IMR-90 (cell line): Measurements from ENCODE around the gene GZMA. TPM values are rescaled to one million over a fixed set of nuclear protein-coding genes. Genes with fewer than 3 reads are reported as not detected.

Experiments
- ATAC-seq: fragments of 200-7000 bp; cut with Tn5 transposase; 2 replicates; pipeline ENCODE4 v1.9.1; 2020; ENCODE audit warnings: low read depth, mild to moderate bottlenecking, moderate library complexity
- BruUV-seq: library from RNA; stranded (reverse); fragments of 400-500 nt; replicated peaks from 2 replicates; lab custom pipeline; 2021; lab: Mats Ljungman, UMichigan
- CTCF ChIA-PET: fragments of 300-600 bp; formaldehyde crosslinking; extraction: SDS; loops from one replicate; lab custom pipeline; 2021; ENCODE audit warnings: antibody characterized with exemption; lab: Yijun Ruan, JAX
- POLR2A ChIA-PET: fragments of 300-600 bp; sonication (Branson Sonifier 250); formaldehyde crosslinking; loops from one replicate; lab custom pipeline; 2022; ENCODE audit warnings: antibody characterized with exemption; ENCODE audit not compliant: unreplicated experiment; lab: Charles Lee
- DNase-seq: peaks from one replicate; pipeline ENCODE4 v3.0.0; 2013
- H2AFZ ChIP-seq: replicated peaks from 2 replicates; pipeline ENCODE3; 2013; ENCODE audit warnings: low read length, mild to moderate bottlenecking; ENCODE audit not compliant: poor library complexity
- H2AK5ac ChIP-seq: 2 replicates; pipeline ENCODE4 v1.6.1; 2013; ENCODE audit warnings: low read depth, low read length, inconsistent platforms
- H2AK9ac ChIP-seq: replicated peaks from 2 replicates; pipeline ENCODE3; 2013; ENCODE audit warnings: mild to moderate bottlenecking, low read depth, low read length, moderate library complexity; ENCODE audit not compliant: poor library complexity
- H2BK120ac ChIP-seq: 2 replicates; pipeline ENCODE4 v1.6.1; 2013; ENCODE audit warnings: low read depth, low read length, inconsistent platforms
- H2BK15ac ChIP-seq: 3 replicates; pipeline ENCODE4 v1.6.1; 2013; ENCODE audit warnings: low read depth, low read length, inconsistent platforms
- H2BK20ac ChIP-seq: 2 replicates; pipeline ENCODE4 v1.6.1; 2013; ENCODE audit warnings: low read depth, mild to moderate bottlenecking, inconsistent platforms, low read length, moderate library complexity
- H2BK5ac ChIP-seq: 2 replicates; pipeline ENCODE4 v1.6.1; 2013; ENCODE audit warnings: mild to moderate bottlenecking, low read depth, low read length, inconsistent platforms; ENCODE audit not compliant: poor library complexity, severe bottlenecking
- H3K14ac ChIP-seq: replicated peaks from 2 replicates; pipeline ENCODE4 v1.6.1; 2013; ENCODE audit warnings: low read depth, low read length, inconsistent platforms
- H3K18ac ChIP-seq: 2 replicates; pipeline ENCODE4 v1.6.1; 2013; ENCODE audit warnings: low read depth, low read length, control low read depth
- H3K23ac ChIP-seq: 2 replicates; pipeline ENCODE4 v1.6.1; 2013; ENCODE audit warnings: low read depth, low read length, inconsistent platforms
- H3K27ac ChIP-seq: 2 replicates; pipeline ENCODE4 v1.5.1; 2013; ENCODE audit warnings: mild to moderate bottlenecking, control low read depth, low read length; ENCODE audit not compliant: insufficient read depth
- H3K27me3 ChIP-seq: 2 replicates; pipeline ENCODE4 v1.6.1; 2013; ENCODE audit warnings: low read length; ENCODE audit not compliant: control insufficient read depth, insufficient read depth
- H3K36me3 ChIP-seq: 2 replicates; pipeline ENCODE4 v1.6.1; 2013; ENCODE audit warnings: low read length, mixed read lengths; ENCODE audit not compliant: control insufficient read depth, insufficient read depth
- H3K4ac ChIP-seq: 2 replicates; pipeline ENCODE4 v1.6.1; 2013; ENCODE audit warnings: low read depth, low read length, inconsistent platforms
- H3K4me1 ChIP-seq: 2 replicates; pipeline ENCODE4 v1.6.1; 2013; ENCODE audit warnings: low read length, mixed read lengths; ENCODE audit not compliant: control insufficient read depth, insufficient read depth
- H3K4me2 ChIP-seq: 2 replicates; pipeline ENCODE4 v1.6.1; 2013; ENCODE audit warnings: low read depth, mild to moderate bottlenecking, control low read depth, low read length, moderate library complexity
- H3K4me3 ChIP-seq: 2 replicates; pipeline ENCODE4 v1.5.1; 2013; ENCODE audit warnings: low read depth, mild to moderate bottlenecking, control low read depth, low read length, moderate library complexity; ENCODE audit not compliant: insufficient read depth
- H3K56ac ChIP-seq: 2 replicates; pipeline ENCODE4 v1.6.1; 2013; ENCODE audit warnings: low read length, inconsistent platforms; ENCODE audit not compliant: insufficient read depth; ENCODE audit errors: extremely low read depth
- H3K79me1 ChIP-seq, 2 experiments: 2 replicates each; pipeline ENCODE4 v1.6.1; 2013; ENCODE audit warnings: low read length in 2 of 2, inconsistent platforms in 1 of 2, low read depth in 1 of 2
- H3K9ac ChIP-seq: 2 replicates; pipeline ENCODE4 v1.6.1; 2013; ENCODE audit warnings: low read depth, low read length, control low read depth
- H3K9me1 ChIP-seq: 2 replicates; pipeline ENCODE4 v1.6.1; 2013; ENCODE audit warnings: low read length, inconsistent platforms; ENCODE audit not compliant: insufficient read depth
- H3K9me3 ChIP-seq: 2 replicates; pipeline ENCODE4 v1.6.1; 2013; ENCODE audit warnings: low read length; ENCODE audit not compliant: control insufficient read depth, insufficient read depth
- H4K20me1 ChIP-seq: 2 replicates; pipeline ENCODE4 v1.6.1; 2013; ENCODE audit warnings: low read length, inconsistent platforms; ENCODE audit not compliant: insufficient read depth
- H4K5ac ChIP-seq: 2 replicates; pipeline ENCODE4 v1.6.1; 2013; ENCODE audit warnings: mild to moderate bottlenecking, low read depth, low read length, control low read depth
- H4K8ac ChIP-seq, 2 experiments: 2 replicates each; pipeline ENCODE4 v1.6.1; 2013; ENCODE audit warnings: low read depth in 2 of 2, low read length in 2 of 2, control low read depth in 1 of 2, inconsistent platforms in 1 of 2
- H4K91ac ChIP-seq: 2 replicates; pipeline ENCODE4 v1.6.1; 2013; ENCODE audit warnings: low read depth, low read length, inconsistent platforms; ENCODE audit not compliant: insufficient read depth
- BHLHE40 ChIP-seq: fragments of 150-350 bp; IDR thresholded peaks from 2 replicates; pipeline ENCODE4 v1.6.1; 2016; ENCODE audit warnings: mild to moderate bottlenecking, low read depth, low read length
- CEBPB ChIP-seq: IDR thresholded peaks from 2 replicates; pipeline ENCODE4 v1.6.1; 2012; ENCODE audit warnings: low read depth, low read length, improper control_type of control experiment
- CHD1 ChIP-seq: IDR thresholded peaks from 2 replicates; pipeline ENCODE4 v1.6.1; 2012; ENCODE audit warnings: low read depth, low read length, improper control_type of control experiment
- FOS ChIP-seq: fragments of 150-350 bp; IDR thresholded peaks from 2 replicates; pipeline ENCODE4 v1.6.1; 2016; ENCODE audit warnings: low read depth, low read length
- MAFK ChIP-seq: IDR thresholded peaks from 2 replicates; pipeline ENCODE4 v1.6.1; 2012; ENCODE audit warnings: low read depth, low read length, improper control_type of control experiment
- MAZ ChIP-seq: IDR thresholded peaks from 2 replicates; pipeline ENCODE4 v1.6.1; 2012; ENCODE audit warnings: low read depth, mild to moderate bottlenecking, low read length, improper control_type of control experiment, moderate library complexity, borderline replicate concordance
- MXI1 ChIP-seq: IDR thresholded peaks from 2 replicates; pipeline ENCODE4 v1.6.1; 2012; ENCODE audit warnings: low read depth, mild to moderate bottlenecking, low read length, moderate library complexity, borderline replicate concordance
- NFE2L2 ChIP-seq: fragments of 150-350 bp; IDR thresholded peaks from 2 replicates; pipeline ENCODE4 v1.6.1; 2016; ENCODE audit warnings: low read depth, mild to moderate bottlenecking, low read length
- RCOR1 ChIP-seq: IDR thresholded peaks from 2 replicates; pipeline ENCODE4 v1.6.1; 2012; ENCODE audit warnings: mild to moderate bottlenecking, low read length, improper control_type of control experiment; ENCODE audit not compliant: insufficient replicate concordance
- RFX5 ChIP-seq: IDR thresholded peaks from 2 replicates; pipeline ENCODE4 v1.8.0; 2012; ENCODE audit warnings: low read depth, mild to moderate bottlenecking, low read length, moderate library complexity
- SMC3 ChIP-seq: fragments of 150-350 bp; IDR thresholded peaks from 2 replicates; pipeline ENCODE4 v1.6.1; 2016; ENCODE audit warnings: low read depth, mild to moderate bottlenecking, antibody characterized with exemption, low read length, moderate library complexity
- WGBS, 2 experiments: methylation state at CpG; one replicate each; pipeline versions ENCODE4 v1.1.5 to v1.1.7; 2013; ENCODE audit warnings: missing lambda C conversion rate in 2 of 2; ENCODE audit not compliant: insufficient read length in 1 of 2; ENCODE audit errors: extremely low coverage in 2 of 2; 5-methylcytosine and 5-hydroxymethylcytosine counted together
- dilution Hi-C: fragments of 300-500 bp; cut with HindIII; formaldehyde crosslinking; loops from one replicate; pipeline ENCODE4 v1.14.3; 2018; ENCODE audit warnings: low sequenced_read_pairs; ENCODE audit not compliant: unreplicated experiment
- in situ Hi-C: fragments of 300-500 bp; cut with MboI; formaldehyde crosslinking; loops from 3 replicates; pipeline ENCODE4 v1.14.3; 2019; ENCODE audit warnings: low sequenced_read_pairs, inconsistent platforms, mixed read lengths
- intact Hi-C: fragments of 100-400 bp; cut with micrococcal nuclease; formaldehyde crosslinking; loops from 2 replicates; pipeline ENCODE4 v1.10.0; 2022
- polyA plus RNA-seq, 3 experiments: library from polyadenylated mRNA; depleted of rRNA; stranded (reverse); fragments of >200 nt; gene quantifications; 2 replicates each; pipeline ENCODE4 v1.2.3, GENCODE V29; 2012; ENCODE audit warnings: low replicate concordance in 1 of 3
- total RNA-seq: library from RNA; depleted of rRNA; stranded (reverse); fragments of >200 nt; gene quantifications from 2 replicates; pipeline ENCODE4 v1.2.3, GENCODE V29; 2012
- TF ChIP-seq, protein P1 (sequence below): fragments of 150-350 bp; IDR thresholded peaks from 2 replicates; pipeline ENCODE4 v1.6.1; 2016; ENCODE audit warnings: low read depth, mild to moderate bottlenecking, low read length, moderate library complexity, borderline replicate concordance
- TF ChIP-seq, protein P2 (sequence below): fragments of 150-350 bp; IDR thresholded peaks from 2 replicates; pipeline ENCODE4 v1.6.1; 2017; ENCODE audit warnings: mild to moderate bottlenecking, antibody characterized with exemption, low read length, low read depth
- TF ChIP-seq, protein P3 (sequence below): conservative IDR thresholded peaks from 2 replicates; pipeline ENCODE4 v1.5.1; 2012; ENCODE audit warnings: mild to moderate bottlenecking, low read depth, low read length, improper control_type of control experiment

GZMA gene
- total and polyA plus RNA-seq, 2 of the 4 experiments (the other 2 are of a cell fraction): not detected

DNA sequence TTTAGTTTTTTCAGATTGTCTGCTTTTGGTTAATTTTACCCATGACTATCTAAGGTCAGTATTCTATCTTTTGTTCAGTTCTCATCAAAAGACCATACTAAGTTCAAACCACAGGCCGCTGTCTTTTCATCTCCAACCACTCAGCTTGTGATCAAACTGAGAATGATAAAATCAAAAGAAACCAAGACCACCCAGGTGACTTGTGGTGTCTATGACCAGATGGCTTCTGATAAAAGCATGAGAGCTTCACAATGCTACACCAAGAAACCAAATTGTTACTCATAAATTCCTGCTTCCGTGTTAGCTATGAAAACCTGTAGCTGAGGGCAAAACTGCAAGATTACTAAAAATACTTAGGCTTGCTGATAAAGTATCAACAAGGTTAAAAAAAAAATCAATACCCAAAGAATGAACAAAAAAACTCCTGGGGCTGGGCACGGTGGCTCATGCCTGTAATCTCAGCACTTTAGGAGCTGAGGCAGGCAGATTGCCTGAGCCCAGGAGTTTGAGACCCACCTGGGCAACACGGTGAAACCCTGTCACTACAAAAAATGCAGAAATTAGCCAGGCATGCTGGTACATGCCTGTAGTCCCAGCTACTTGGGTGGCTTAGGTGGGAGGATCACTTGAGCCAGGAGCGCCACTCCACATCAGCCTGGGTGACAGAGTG, 31.7 kb downstream of the GZMA start:
- Histone ChIP-seq H3K27ac (no peak overlapping the region), H2BK5ac (no peak overlapping the region), H3K4me3 (no peak overlapping the region), H3K79me1 (no peaks in the 10 kb centered on the region), H3K23ac (no peak overlapping the region), H3K9ac (no peak overlapping the region), H2BK120ac (no peak overlapping the region), H2AK5ac (no peak overlapping the region), H3K27me3 (peaks cover 19% of the 10 kb centered on the region), H3K14ac (no peak overlapping the region), H4K20me1 (no peaks in the 10 kb centered on the region), H3K4ac (no peak overlapping the region), H3K18ac (no peak overlapping the region), H3K4me1 (no peaks in the 10 kb centered on the region), H3K9me3 (peaks cover 6% of the 10 kb centered on the region), H2BK20ac (no peak overlapping the region), H3K9me1 (no peaks in the 10 kb centered on the region), H2BK15ac (no peak overlapping the region), H3K4me2 (no peak overlapping the region), H2AK9ac (no peak overlapping the region), H4K5ac (no peak overlapping the region), H4K91ac (no peak overlapping the region), H4K8ac (no peak overlapping the region), H3K56ac (no peak overlapping the region), H2AFZ (no peak overlapping the region), H3K36me3 (no peaks in the 10 kb centered on the region)
- ChIA-PET POLR2A (no interaction called here), CTCF (no interaction called here)
- DNase-seq (no peak), ATAC-seq (no peak)
- intact Hi-C loops (no loop called here), dilution Hi-C loops (loop anchor here (25.0 kb wide), 1 partner anchor 197 kb away; no protein-coding TSS in a partner anchor), in situ Hi-C loops (loop anchor here (25.0 kb wide), 1 partner anchor 647 kb away; no protein-coding TSS in a partner anchor)
- 17% methylated on average over 2 of the region's 5 CpGs; no CpG with 5 or more reads in 1 of the 2 experiments for WGBS, 2 experiments
- no TSS peak for BruUV-seq
- TF ChIP-seq, protein P1, sequence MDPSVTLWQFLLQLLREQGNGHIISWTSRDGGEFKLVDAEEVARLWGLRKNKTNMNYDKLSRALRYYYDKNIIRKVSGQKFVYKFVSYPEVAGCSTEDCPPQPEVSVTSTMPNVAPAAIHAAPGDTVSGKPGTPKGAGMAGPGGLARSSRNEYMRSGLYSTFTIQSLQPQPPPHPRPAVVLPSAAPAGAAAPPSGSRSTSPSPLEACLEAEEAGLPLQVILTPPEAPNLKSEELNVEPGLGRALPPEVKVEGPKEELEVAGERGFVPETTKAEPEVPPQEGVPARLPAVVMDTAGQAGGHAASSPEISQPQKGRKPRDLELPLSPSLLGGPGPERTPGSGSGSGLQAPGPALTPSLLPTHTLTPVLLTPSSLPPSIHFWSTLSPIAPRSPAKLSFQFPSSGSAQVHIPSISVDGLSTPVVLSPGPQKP: no peak
- TF ChIP-seq FOS: no peak
- no peak for TF ChIP-seq RCOR1
- TF ChIP-seq, protein P2, sequence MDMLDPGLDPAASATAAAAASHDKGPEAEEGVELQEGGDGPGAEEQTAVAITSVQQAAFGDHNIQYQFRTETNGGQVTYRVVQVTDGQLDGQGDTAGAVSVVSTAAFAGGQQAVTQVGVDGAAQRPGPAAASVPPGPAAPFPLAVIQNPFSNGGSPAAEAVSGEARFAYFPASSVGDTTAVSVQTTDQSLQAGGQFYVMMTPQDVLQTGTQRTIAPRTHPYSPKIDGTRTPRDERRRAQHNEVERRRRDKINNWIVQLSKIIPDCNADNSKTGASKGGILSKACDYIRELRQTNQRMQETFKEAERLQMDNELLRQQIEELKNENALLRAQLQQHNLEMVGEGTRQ: no peak
- no peak for TF ChIP-seq MAFK
- no peak for TF ChIP-seq BHLHE40
- TF ChIP-seq, protein P3, sequence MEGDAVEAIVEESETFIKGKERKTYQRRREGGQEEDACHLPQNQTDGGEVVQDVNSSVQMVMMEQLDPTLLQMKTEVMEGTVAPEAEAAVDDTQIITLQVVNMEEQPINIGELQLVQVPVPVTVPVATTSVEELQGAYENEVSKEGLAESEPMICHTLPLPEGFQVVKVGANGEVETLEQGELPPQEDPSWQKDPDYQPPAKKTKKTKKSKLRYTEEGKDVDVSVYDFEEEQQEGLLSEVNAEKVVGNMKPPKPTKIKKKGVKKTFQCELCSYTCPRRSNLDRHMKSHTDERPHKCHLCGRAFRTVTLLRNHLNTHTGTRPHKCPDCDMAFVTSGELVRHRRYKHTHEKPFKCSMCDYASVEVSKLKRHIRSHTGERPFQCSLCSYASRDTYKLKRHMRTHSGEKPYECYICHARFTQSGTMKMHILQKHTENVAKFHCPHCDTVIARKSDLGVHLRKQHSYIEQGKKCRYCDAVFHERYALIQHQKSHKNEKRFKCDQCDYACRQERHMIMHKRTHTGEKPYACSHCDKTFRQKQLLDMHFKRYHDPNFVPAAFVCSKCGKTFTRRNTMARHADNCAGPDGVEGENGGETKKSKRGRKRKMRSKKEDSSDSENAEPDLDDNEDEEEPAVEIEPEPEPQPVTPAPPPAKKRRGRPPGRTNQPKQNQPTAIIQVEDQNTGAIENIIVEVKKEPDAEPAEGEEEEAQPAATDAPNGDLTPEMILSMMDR: no peak
- no peak for TF ChIP-seq RFX5
- no peak for TF ChIP-seq CEBPB
- no peak for TF ChIP-seq NFE2L2
- no peak for TF ChIP-seq SMC3
- no peak for TF ChIP-seq CHD1
- no peak for TF ChIP-seq MAZ
- no peak for TF ChIP-seq MXI1
